OCI-LY7 (cell line): ENCODE data around the gene RACGAP1. TPM values are rescaled to one million over a fixed set of nuclear protein-coding genes. Genes with fewer than 3 reads are reported as not detected.

Experiments
- BruUV-seq: library from RNA; stranded (reverse); fragments of 400-500 nt; replicated peaks from 2 replicates; lab custom pipeline; 2021; lab: Mats Ljungman, UMichigan
- CTCF ChIA-PET: fragments of 300-600 bp; sonication (Branson Sonifier 250); formaldehyde crosslinking; loops from one replicate; lab custom pipeline; 2022; ENCODE audit warnings: antibody characterized with exemption; ENCODE audit not compliant: unreplicated experiment; lab: Charles Lee
- POLR2A ChIA-PET: fragments of 300-600 bp; sonication (Branson Sonifier 250); formaldehyde crosslinking; loops from one replicate; lab custom pipeline; 2022; ENCODE audit warnings: antibody characterized with exemption; lab: Charles Lee
- DNase-seq: peaks from one replicate; pipeline ENCODE4 v3.0.0-alpha.2; 2015; ENCODE audit warnings: low spot score
- H2AFZ ChIP-seq: fragments of 200-600 bp; sonication (generic), shearing (Covaris generic); 2 replicates; pipeline ENCODE4 v1.6.1; 2014; ENCODE audit warnings: mild to moderate bottlenecking, antibody characterized with exemption, low read length, moderate library complexity
- H3K27ac ChIP-seq: fragments of 200-600 bp; sonication (generic); 2 replicates; pipeline ENCODE4 v1.5.1; 2014; ENCODE audit warnings: mixed run types, low read depth, mild to moderate bottlenecking, moderate library complexity, low read length, inconsistent platforms; ENCODE audit not compliant: poor library complexity, severe bottlenecking
- H3K36me3 ChIP-seq: fragments of 200-600 bp; sonication (generic); 2 replicates; pipeline ENCODE4 v1.6.1; 2014; ENCODE audit warnings: mild to moderate bottlenecking, antibody characterized with exemption, low read length, moderate library complexity, mixed read lengths; ENCODE audit not compliant: insufficient read depth
- H3K4me1 ChIP-seq: fragments of 200-600 bp; sonication (generic); 2 replicates; pipeline ENCODE4 v1.5.1; 2014; ENCODE audit warnings: mild to moderate bottlenecking, low read length; ENCODE audit not compliant: insufficient read depth, poor library complexity, severe bottlenecking
- H3K4me2 ChIP-seq: fragments of 200-600 bp; sonication (generic); 2 replicates; pipeline ENCODE4 v1.6.1; 2014; ENCODE audit warnings: mild to moderate bottlenecking, low read length
- H3K4me3 ChIP-seq: fragments of 200-600 bp; sonication (generic); 2 replicates; pipeline ENCODE4 v1.5.1; 2014; ENCODE audit warnings: mild to moderate bottlenecking, low read depth, low read length; ENCODE audit not compliant: poor library complexity, severe bottlenecking
- H3K79me2 ChIP-seq: fragments of 200-600 bp; sonication (generic); 2 replicates; pipeline ENCODE4 v1.6.1; 2016; ENCODE audit warnings: low read depth, mild to moderate bottlenecking, low read length, moderate library complexity, mixed read lengths; ENCODE audit not compliant: insufficient read depth
- H3K9me2 ChIP-seq: fragments of 200-600 bp; sonication (generic); 2 replicates; pipeline ENCODE4 v1.6.1; 2016; ENCODE audit warnings: mild to moderate bottlenecking, low read length, mixed read lengths; ENCODE audit not compliant: insufficient read depth
- H3K9me3 ChIP-seq: fragments of 200-600 bp; sonication (generic); 2 replicates; pipeline ENCODE4 v1.6.1; 2014; ENCODE audit warnings: mild to moderate bottlenecking, mixed run types, low read length, mixed read lengths
- H4K20me1 ChIP-seq: fragments of 200-600 bp; sonication (generic); 2 replicates; pipeline ENCODE4 v1.6.1; 2014; ENCODE audit warnings: mild to moderate bottlenecking, antibody characterized with exemption, low read length, moderate library complexity, mixed read lengths; ENCODE audit not compliant: insufficient read depth
- EZH2phosphoT487 ChIP-seq: fragments of 200-600 bp; sonication (generic); IDR thresholded peaks from 2 replicates; pipeline ENCODE4 v1.6.1; 2018; ENCODE audit warnings: low read depth, borderline replicate concordance, mild to moderate bottlenecking, mixed run types, antibody characterized with exemption, low read length, moderate library complexity, mixed read lengths
- intact Hi-C: fragments of 100-400 bp; cut with micrococcal nuclease; formaldehyde crosslinking; loops from one replicate; pipeline ENCODE4 v1.10.0; 2022; ENCODE audit not compliant: unreplicated experiment
- total RNA-seq, 2 experiments: library from RNA; depleted of rRNA in 1 of 2; stranded (reverse); fragments of >200 nt in 1 of 2; shearing (Covaris generic) in 1 of 2; gene quantifications; 2 replicates each; pipeline ENCODE4 v1.2.3, GENCODE V29; 2014 to 2022
- TF ChIP-seq, protein P1 (sequence below): fragments of 200-600 bp; sonication (generic); conservative IDR thresholded peaks from 2 replicates; pipeline ENCODE4 v1.5.1; 2014; ENCODE audit warnings: mild to moderate bottlenecking, antibody characterized with exemption, low read length, moderate library complexity, mixed read lengths

The RACGAP1 gene
- total RNA-seq, 2 experiments from 2014 or later, result 69.6 to 104 TPM

DNA sequence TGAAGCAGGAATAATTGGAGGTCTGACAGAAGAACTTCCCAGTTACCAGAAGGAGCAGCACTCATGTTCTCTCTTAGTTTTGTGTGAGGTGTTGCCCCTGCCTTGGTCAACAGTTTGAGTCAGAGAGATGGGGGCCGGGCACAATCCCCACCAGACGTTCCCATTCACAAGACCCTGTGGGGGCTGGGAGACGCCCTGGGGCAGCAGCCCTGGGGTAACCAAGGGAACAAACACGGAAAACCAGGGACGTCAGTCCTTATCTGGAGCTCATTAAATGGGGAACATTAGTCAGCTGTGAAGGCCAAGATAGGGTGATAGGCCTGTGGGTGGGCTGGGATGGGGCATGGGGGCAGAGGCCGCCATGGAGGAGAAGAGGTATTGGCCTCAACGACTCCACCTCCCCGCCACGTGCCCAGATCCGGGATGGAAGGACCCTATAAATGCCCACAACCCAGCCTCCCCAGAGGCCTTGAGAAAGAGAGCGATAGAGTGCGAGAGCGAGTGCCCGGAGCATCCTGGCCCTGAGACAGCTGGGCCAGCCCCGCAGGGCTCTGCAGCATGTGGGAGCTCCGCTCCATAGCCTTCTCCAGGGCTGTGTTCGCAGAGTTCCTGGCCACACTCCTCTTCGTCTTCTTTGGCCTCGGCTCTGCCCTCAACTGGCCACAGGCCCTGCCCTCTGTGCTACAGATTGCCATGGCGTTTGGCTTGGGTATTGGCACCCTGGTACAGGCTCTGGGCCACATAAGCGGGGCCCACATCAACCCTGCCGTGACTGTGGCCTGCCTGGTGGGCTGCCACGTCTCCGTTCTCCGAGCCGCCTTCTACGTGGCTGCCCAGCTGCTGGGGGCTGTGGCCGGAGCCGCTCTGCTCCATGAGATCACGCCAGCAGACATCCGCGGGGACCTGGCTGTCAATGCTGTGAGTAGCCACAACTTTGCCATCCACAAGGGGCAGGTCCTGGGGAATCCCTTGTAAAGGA is 74.7 kb downstream of the RACGAP1 start, which contains the start of gene AQP2:
Gene AQP2 (plus strand): TSS at position 465 of the 979 bp plus-strand sequence. CDS start 94 bp downstream, at position 559.
- intact Hi-C loops, result no loop called here
- Histone ChIP-seq H2AFZ (no peak within 1 kb of the TSS), H3K27ac (no peak within 1 kb of the TSS), H3K4me2 (no peak within 1 kb of the TSS), H3K9me2 (no peaks in the 10 kb centered on the region), H3K4me1 (no peaks in the 10 kb centered on the region), H3K36me3 (no peaks in the 10 kb centered on the region), H3K9me3 (no peaks in the 10 kb centered on the region), H4K20me1 (no peaks in the 10 kb centered on the region), H3K4me3 (no peak within 1 kb of the TSS), H3K79me2 (no peaks in the 10 kb centered on the region)
- BruUV-seq, result no TSS peak
- no peak for TF ChIP-seq EZH2phosphoT487
- POLR2A ChIA-PET, result no interaction called here
- no peak for DNase-seq
- CTCF ChIA-PET, result interaction anchor here (0.6 kb wide), 2 partner anchors 160 to 182 kb away, joined by 4 to 10 read pairs; no protein-coding TSS in a partner anchor

- Histone ChIP-seq H3K4me3 (no peak overlapping the region), H3K4me2 (no peak overlapping the region), H3K9me3 (no peaks in the 10 kb centered on the region), H3K4me1 (peaks cover 6% of the 10 kb centered on the region), H4K20me1 (no peaks in the 10 kb centered on the region), H3K36me3 (no peaks in the 10 kb centered on the region), H3K79me2 (no peaks in the 10 kb centered on the region), H3K27ac (no peak overlapping the region), H2AFZ (no peak overlapping the region), H3K9me2 (no peaks in the 10 kb centered on the region)
- intact Hi-C loops, result loop anchor here (10.0 kb wide), 1 partner anchor 85 kb away; no protein-coding TSS in a partner anchor
- no peak for DNase-seq
- ChIA-PET CTCF (interaction anchor here (0.6 kb wide), 2 partner anchors 161 to 183 kb away, joined by 4 to 10 read pairs; no protein-coding TSS in a partner anchor), POLR2A (no interaction called here)
- no TSS peak for BruUV-seq
- no peak for TF ChIP-seq EZH2phosphoT487
- TF ChIP-seq, protein P1, sequence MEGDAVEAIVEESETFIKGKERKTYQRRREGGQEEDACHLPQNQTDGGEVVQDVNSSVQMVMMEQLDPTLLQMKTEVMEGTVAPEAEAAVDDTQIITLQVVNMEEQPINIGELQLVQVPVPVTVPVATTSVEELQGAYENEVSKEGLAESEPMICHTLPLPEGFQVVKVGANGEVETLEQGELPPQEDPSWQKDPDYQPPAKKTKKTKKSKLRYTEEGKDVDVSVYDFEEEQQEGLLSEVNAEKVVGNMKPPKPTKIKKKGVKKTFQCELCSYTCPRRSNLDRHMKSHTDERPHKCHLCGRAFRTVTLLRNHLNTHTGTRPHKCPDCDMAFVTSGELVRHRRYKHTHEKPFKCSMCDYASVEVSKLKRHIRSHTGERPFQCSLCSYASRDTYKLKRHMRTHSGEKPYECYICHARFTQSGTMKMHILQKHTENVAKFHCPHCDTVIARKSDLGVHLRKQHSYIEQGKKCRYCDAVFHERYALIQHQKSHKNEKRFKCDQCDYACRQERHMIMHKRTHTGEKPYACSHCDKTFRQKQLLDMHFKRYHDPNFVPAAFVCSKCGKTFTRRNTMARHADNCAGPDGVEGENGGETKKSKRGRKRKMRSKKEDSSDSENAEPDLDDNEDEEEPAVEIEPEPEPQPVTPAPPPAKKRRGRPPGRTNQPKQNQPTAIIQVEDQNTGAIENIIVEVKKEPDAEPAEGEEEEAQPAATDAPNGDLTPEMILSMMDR, result no peak
Measured at GRCh38 chr12:49949866-49950265, 75.4 kb downstream of the RACGAP1 start.

DNA sequence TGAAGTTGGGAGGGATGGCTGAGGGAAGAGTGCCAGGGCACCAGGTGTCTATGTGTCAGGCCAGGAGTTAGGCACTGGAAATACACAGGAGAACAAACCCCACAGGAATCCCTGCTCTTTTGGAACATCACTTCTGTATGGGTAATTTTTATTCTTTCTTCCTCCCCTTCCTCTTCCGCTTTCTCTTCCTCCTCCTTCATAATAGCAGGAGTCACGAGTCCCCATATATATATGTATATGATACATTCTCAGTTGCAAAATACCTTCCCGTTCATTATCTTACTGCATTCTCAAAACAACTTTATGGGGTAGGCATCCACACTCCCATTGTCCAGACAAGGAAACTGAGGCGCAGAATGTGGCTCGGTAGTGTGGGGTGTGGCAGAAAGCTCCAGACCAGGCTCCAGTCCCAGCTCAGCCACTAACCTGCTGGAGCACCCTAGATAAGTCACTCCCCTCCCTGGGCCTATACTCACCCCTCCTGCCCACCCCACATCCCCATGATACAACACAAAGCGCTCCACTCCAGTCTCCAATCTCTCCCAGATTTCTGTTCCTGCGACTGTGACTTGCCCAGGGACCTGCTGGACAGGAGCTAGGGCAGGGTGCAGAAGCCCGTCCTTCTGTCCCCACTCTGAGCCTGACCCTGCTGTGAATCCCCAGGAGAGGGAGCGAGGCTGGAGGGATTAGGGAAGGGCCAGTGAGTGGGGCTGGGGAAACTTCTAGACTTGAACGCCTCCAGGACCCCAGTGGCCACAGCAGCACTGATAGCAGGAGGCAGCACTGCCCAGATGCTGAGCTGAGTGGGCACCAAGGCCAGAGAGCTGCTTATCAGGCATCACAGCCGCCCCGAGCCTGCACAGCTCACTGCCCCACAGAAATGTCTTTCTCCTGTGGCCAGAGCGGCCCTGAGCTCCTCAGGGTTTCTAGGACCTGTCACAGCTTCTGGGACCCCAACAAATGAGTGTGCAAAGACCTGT is 76.1 kb downstream of the RACGAP1 start:
- no peak for DNase-seq
- Histone ChIP-seq H3K36me3 (no peaks in the 10 kb centered on the region), H3K27ac (no peak overlapping the region), H2AFZ (no peak overlapping the region), H3K9me3 (no peaks in the 10 kb centered on the region), H3K9me2 (no peaks in the 10 kb centered on the region), H3K79me2 (no peaks in the 10 kb centered on the region), H3K4me2 (no peak overlapping the region), H3K4me3 (no peak overlapping the region), H4K20me1 (no peaks in the 10 kb centered on the region), H3K4me1 (peaks cover 9% of the 10 kb centered on the region)
- intact Hi-C loops, result loop anchor here (10.0 kb wide), 1 partner anchor 84 kb away; no protein-coding TSS in a partner anchor
- no TSS peak for BruUV-seq
- ChIA-PET CTCF (no interaction called here), POLR2A (no interaction called here)
- no peak for TF ChIP-seq EZH2phosphoT487
- TF ChIP-seq, protein P1, result no peak
